GM10266 (cell line): Measurements from ENCODE around the gene SLC22A9.

Source experiments
- DNase-seq: peaks from one replicate; pipeline ENCODE4 v3.0.0; 2012; ENCODE audit errors: extremely low spot score
- TF ChIP-seq, protein P1 (sequence below): IDR thresholded peaks from 2 replicates; pipeline ENCODE4 v1.5.1; 2012; ENCODE audit warnings: mild to moderate bottlenecking, low read depth; ENCODE audit not compliant: control insufficient read depth, insufficient read depth; ENCODE audit errors: missing control alignments

Gene SLC22A9

DNA sequence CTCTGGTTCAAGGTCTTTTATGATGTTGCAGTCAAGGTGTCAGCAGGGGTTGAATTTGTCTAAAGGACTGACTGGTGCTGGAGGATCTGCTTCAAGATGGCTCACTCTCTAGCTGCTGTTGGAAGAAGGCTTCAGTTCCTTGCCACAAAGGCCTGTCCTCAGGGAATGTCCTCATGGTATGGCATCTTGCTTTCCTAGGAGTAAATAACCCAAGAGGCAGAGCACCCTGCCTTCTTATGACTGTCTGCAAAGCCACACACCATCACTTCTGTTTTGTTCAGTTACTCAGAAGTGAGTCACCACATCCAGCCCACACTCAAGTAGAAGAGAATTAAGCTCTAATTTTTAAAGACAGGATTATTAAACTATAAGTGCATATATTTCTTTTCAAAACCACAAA lies 76.1 kb downstream of the SLC22A9 start:
- no peak for DNase-seq
- TF ChIP-seq, protein P1, sequence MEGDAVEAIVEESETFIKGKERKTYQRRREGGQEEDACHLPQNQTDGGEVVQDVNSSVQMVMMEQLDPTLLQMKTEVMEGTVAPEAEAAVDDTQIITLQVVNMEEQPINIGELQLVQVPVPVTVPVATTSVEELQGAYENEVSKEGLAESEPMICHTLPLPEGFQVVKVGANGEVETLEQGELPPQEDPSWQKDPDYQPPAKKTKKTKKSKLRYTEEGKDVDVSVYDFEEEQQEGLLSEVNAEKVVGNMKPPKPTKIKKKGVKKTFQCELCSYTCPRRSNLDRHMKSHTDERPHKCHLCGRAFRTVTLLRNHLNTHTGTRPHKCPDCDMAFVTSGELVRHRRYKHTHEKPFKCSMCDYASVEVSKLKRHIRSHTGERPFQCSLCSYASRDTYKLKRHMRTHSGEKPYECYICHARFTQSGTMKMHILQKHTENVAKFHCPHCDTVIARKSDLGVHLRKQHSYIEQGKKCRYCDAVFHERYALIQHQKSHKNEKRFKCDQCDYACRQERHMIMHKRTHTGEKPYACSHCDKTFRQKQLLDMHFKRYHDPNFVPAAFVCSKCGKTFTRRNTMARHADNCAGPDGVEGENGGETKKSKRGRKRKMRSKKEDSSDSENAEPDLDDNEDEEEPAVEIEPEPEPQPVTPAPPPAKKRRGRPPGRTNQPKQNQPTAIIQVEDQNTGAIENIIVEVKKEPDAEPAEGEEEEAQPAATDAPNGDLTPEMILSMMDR = no peak

DNA sequence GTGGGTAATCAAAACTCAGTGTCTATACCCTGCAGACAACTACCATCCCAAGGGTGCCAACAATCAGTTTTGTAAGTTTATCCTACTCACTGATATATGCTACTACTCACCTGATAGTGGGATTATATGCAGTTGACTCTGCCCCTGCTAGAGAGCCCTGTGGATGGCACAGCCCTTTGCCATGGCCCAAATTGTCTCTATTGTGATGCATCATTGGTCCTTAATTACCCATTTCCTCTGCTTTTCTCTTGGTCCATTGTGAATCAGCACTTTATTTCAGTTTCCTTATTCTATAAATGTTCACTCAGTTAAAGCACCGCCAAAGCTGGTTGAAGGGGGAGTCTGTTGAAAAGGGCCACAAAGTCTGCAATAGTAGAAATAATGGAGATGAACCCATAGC lies 79.1 kb downstream of the SLC22A9 start:
- TF ChIP-seq, protein P1 = no peak
- DNase-seq = no peak

DNA sequence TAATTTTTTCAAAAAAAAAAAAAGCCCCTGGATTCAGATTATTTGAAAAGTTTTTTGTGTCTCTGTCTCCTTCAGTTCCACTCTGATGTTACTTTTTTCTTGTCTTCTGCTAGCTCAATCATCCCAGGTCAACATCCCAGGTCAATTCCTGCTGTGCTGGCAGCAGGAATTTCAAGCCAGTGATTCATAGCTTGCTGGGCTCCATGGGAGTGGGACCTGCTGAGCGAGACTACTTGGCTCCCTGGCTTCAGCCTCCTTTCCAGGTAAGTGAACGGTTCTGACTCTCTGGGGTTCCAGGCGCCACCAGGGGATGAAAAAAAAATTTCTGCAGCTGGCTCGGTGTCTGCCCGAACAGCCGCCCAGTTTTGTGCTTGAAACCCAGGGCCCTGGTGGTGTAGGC lies 90.0 kb downstream of the SLC22A9 start:
- TF ChIP-seq, protein P1 = no peak
- no peak for DNase-seq
